SK-N-SH (cell line): ENCODE data around the gene CTNNA3.

Experiments used
- EP300 ChIP-seq, 2 experiments: IDR thresholded peaks; 2 replicates each; pipeline versions ENCODE4 v1.4.0 to v1.6.1; 2012; ENCODE audit warnings: borderline replicate concordance in 1 of 2, low read depth in 1 of 2, low read length in 1 of 2
- GABPA ChIP-seq: IDR thresholded peaks from 2 replicates; pipeline ENCODE4 v1.4.0; 2012; ENCODE audit warnings: low read depth, mild to moderate bottlenecking
- MEF2A ChIP-seq: IDR thresholded peaks from 2 replicates; pipeline ENCODE4 v1.4.0; 2012; ENCODE audit warnings: low read depth, borderline replicate concordance
- POLR2AphosphoS5 ChIP-seq: IDR thresholded peaks from 2 replicates; pipeline ENCODE4 v1.6.1; 2012; ENCODE audit warnings: low read depth, low read length
- RAD21 ChIP-seq: IDR thresholded peaks from 2 replicates; pipeline ENCODE4 v1.6.1; 2012; ENCODE audit warnings: mild to moderate bottlenecking, low read length
- TAF1 ChIP-seq: IDR thresholded peaks from 2 replicates; pipeline ENCODE4 v1.6.1; 2012; ENCODE audit warnings: low read depth, mild to moderate bottlenecking, low read length, moderate library complexity, borderline replicate concordance
- TEAD4 ChIP-seq: IDR thresholded peaks from 2 replicates; pipeline ENCODE4 v1.4.0; 2012; ENCODE audit warnings: mild to moderate bottlenecking, borderline replicate concordance; ENCODE audit not compliant: insufficient read depth
- YY1 ChIP-seq: IDR thresholded peaks from 2 replicates; pipeline ENCODE4 v1.4.0; 2012; ENCODE audit warnings: low read depth, mild to moderate bottlenecking
- TF ChIP-seq, protein P1 (sequence below): IDR thresholded peaks from 2 replicates; pipeline ENCODE4; 2012
- TF ChIP-seq, protein P2 (sequence below): fragments of 200-600 bp; sonication (generic); IDR thresholded peaks from 2 replicates; pipeline ENCODE4 v1.6.1; 2017; ENCODE audit warnings: antibody characterized with exemption, mild to moderate bottlenecking, moderate library complexity
- TF ChIP-seq, protein P3 (sequence below): IDR thresholded peaks from 2 replicates; pipeline ENCODE4 v1.4.0; 2012; ENCODE audit warnings: low read depth
- TF ChIP-seq, protein P4 (sequence below): fragments of 150-350 bp; IDR thresholded peaks from 2 replicates; pipeline ENCODE4 v1.6.1; 2017; ENCODE audit warnings: antibody characterized with exemption, low read length, low read depth, borderline replicate concordance
- TF ChIP-seq, protein P5 (sequence below): fragments of 150-350 bp; IDR thresholded peaks from 2 replicates; pipeline ENCODE4 v1.6.1; 2016; ENCODE audit warnings: mild to moderate bottlenecking, low read depth, low read length

DNA sequence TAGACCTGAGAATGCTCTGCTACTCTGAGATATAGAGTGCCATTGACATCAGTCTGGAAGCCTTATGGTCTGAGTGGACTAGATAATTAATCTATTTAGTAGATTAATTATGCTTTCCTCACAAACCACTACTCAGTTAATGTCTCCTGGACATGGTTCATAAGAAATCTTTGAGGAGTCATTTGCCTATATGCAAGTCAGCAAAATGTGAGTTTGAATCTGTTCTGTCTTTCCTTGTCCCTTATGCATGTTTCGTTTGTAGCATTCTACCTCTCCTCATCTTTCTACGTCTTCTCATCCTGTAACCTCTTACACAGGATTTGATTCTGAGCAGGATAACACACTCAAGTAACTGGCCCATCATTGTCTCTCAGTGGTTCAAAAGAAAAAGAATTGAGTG is 1505.6 kb downstream of the CTNNA3 start:
- TF ChIP-seq, protein P1, sequence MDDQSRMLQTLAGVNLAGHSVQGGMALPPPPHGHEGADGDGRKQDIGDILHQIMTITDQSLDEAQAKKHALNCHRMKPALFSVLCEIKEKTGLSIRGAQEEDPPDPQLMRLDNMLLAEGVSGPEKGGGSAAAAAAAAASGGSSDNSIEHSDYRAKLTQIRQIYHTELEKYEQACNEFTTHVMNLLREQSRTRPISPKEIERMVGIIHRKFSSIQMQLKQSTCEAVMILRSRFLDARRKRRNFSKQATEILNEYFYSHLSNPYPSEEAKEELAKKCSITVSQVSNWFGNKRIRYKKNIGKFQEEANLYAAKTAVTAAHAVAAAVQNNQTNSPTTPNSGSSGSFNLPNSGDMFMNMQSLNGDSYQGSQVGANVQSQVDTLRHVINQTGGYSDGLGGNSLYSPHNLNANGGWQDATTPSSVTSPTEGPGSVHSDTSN = no peak
- TF ChIP-seq, protein P2, sequence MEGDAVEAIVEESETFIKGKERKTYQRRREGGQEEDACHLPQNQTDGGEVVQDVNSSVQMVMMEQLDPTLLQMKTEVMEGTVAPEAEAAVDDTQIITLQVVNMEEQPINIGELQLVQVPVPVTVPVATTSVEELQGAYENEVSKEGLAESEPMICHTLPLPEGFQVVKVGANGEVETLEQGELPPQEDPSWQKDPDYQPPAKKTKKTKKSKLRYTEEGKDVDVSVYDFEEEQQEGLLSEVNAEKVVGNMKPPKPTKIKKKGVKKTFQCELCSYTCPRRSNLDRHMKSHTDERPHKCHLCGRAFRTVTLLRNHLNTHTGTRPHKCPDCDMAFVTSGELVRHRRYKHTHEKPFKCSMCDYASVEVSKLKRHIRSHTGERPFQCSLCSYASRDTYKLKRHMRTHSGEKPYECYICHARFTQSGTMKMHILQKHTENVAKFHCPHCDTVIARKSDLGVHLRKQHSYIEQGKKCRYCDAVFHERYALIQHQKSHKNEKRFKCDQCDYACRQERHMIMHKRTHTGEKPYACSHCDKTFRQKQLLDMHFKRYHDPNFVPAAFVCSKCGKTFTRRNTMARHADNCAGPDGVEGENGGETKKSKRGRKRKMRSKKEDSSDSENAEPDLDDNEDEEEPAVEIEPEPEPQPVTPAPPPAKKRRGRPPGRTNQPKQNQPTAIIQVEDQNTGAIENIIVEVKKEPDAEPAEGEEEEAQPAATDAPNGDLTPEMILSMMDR = no peak
- TF ChIP-seq RAD21 = no peak
- TF ChIP-seq TEAD4 = no peak
- no peak for TF ChIP-seq YY1
- no peak for TF ChIP-seq GABPA
- TF ChIP-seq MEF2A = no peak
- TF ChIP-seq POLR2AphosphoS5 = no peak
- TF ChIP-seq, protein P3, sequence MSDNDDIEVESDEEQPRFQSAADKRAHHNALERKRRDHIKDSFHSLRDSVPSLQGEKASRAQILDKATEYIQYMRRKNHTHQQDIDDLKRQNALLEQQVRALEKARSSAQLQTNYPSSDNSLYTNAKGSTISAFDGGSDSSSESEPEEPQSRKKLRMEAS = no peak
- TF ChIP-seq, protein P4, sequence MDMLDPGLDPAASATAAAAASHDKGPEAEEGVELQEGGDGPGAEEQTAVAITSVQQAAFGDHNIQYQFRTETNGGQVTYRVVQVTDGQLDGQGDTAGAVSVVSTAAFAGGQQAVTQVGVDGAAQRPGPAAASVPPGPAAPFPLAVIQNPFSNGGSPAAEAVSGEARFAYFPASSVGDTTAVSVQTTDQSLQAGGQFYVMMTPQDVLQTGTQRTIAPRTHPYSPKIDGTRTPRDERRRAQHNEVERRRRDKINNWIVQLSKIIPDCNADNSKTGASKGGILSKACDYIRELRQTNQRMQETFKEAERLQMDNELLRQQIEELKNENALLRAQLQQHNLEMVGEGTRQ = no peak
- no peak for TF ChIP-seq EP300 (IDR thresholded peaks at IDR 0.05; ENCODE audit: borderline replicate concordance in 1 of 2, low read depth in 1 of 2, low read length in 1 of 2)
- TF ChIP-seq, protein P5, sequence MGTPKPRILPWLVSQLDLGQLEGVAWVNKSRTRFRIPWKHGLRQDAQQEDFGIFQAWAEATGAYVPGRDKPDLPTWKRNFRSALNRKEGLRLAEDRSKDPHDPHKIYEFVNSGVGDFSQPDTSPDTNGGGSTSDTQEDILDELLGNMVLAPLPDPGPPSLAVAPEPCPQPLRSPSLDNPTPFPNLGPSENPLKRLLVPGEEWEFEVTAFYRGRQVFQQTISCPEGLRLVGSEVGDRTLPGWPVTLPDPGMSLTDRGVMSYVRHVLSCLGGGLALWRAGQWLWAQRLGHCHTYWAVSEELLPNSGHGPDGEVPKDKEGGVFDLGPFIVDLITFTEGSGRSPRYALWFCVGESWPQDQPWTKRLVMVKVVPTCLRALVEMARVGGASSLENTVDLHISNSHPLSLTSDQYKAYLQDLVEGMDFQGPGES = no peak
- no peak for TF ChIP-seq TAF1
